Natural killer cell (primary cell): ENCODE data around the gene LETM1. TPM values are rescaled to one million over a fixed set of nuclear protein-coding genes. Genes with fewer than 3 reads are reported as not detected.

ENCODE experiments used
- ATAC-seq, 3 donors: fragments of 150-1000 bp in 2 of 3; fragments of 200-7000 bp in 1 of 3; cut with Tn5 transposase; 1 replicate in 1 of 3; 2 replicates in 2 of 3; pipeline ENCODE4 v1.10.0; 2021; ENCODE audit warnings: mild to moderate bottlenecking in 2 of 3, moderate library complexity in 2 of 3
- DNase-seq, 2 donors: peaks; one replicate each; pipeline versions ENCODE4 v3.0.0 to v3.0.0-alpha.2; 2013 to 2021; ENCODE audit warnings: mixed read lengths in 1 of 2
- H3K27ac ChIP-seq: one replicate; pipeline ENCODE4 v1.5.1; 2013; ENCODE audit warnings: mild to moderate bottlenecking, low read length
- H3K27me3 ChIP-seq: one replicate; pipeline ENCODE4 v1.6.1; 2013; ENCODE audit warnings: low read length; ENCODE audit not compliant: control insufficient read depth, insufficient read depth
- H3K36me3 ChIP-seq: one replicate; pipeline ENCODE4 v1.6.1; 2013; ENCODE audit warnings: low read length; ENCODE audit not compliant: control insufficient read depth, insufficient read depth
- H3K4me1 ChIP-seq: one replicate; pipeline ENCODE4 v1.6.1; 2013; ENCODE audit warnings: low read length; ENCODE audit not compliant: control insufficient read depth, insufficient read depth
- H3K4me3 ChIP-seq: one replicate; pipeline ENCODE4 v1.5.1; 2013; ENCODE audit warnings: low read length
- H3K9me3 ChIP-seq: one replicate; pipeline ENCODE4 v1.6.1; 2013; ENCODE audit warnings: low read length; ENCODE audit not compliant: control insufficient read depth, insufficient read depth
- H3K27ac Mint-ChIP-seq, 2 donors: one replicate each; pipeline ENCODE4 v1.8.0; 2022; ENCODE audit warnings: mild to moderate bottlenecking in 2 of 2, mixed read lengths in 2 of 2, moderate library complexity in 1 of 2
- H3K27me3 Mint-ChIP-seq, 2 donors: one replicate each; pipeline ENCODE4 v1.8.0; 2022; ENCODE audit warnings: low read depth in 2 of 2, mixed read lengths in 2 of 2
- H3K36me3 Mint-ChIP-seq: one replicate; pipeline ENCODE4 v1.8.0; 2022; ENCODE audit warnings: mixed read lengths
- H3K4me1 Mint-ChIP-seq, 2 donors: one replicate each; pipeline ENCODE4 v1.8.0; 2022; ENCODE audit warnings: mixed read lengths in 2 of 2
- H3K4me3 Mint-ChIP-seq: one replicate; pipeline ENCODE4 v1.8.0; 2022; ENCODE audit warnings: mild to moderate bottlenecking, moderate library complexity, mixed read lengths
- H3K9me3 Mint-ChIP-seq, 2 donors: one replicate each; pipeline ENCODE4 v1.8.0; 2022; ENCODE audit warnings: mixed read lengths in 2 of 2
- CTCF ChIP-seq: fragments of 200-600 bp; IDR thresholded peaks from one replicate; pipeline ENCODE4 v1.8.0; 2022; ENCODE audit warnings: antibody characterized with exemption
- WGBS: methylation state at CpG from one replicate; pipeline ENCODE4 v1.1.7; 2013; ENCODE audit warnings: missing lambda C conversion rate; ENCODE audit not compliant: insufficient coverage; 5-methylcytosine and 5-hydroxymethylcytosine counted together
- intact Hi-C: fragments of 100-400 bp; cut with micrococcal nuclease; formaldehyde crosslinking; loops from one replicate; pipeline ENCODE4 v1.14.2; 2022
- total RNA-seq, 4 donors: library from RNA; stranded (reverse); fragments of 120-200 nt in 1 of 4; gene quantifications; one replicate each; pipeline versions ENCODE4 v1.2.3 to v1.2.4, GENCODE V29; 2013 to 2022

LETM1 gene
- total RNA-seq, 3 donors from 2014 or later (not counting 1 experiment from before 2014, with no cell fraction given): 40.4 to 56.5 (median 55.7) TPM

GRCh38 chr4:1870578-1871443 is 14.9 kb upstream of the LETM1 start, which contains the start of gene NSD2:
TSS of gene NSD2 (plus strand) at chr4:1871393. CDS start at chr4:1900655, 29,262 bp downstream.
- Mint-ChIP-seq H3K4me1 (peaks cover 18 to 20% of the 10 kb centered on the region in 2 donors), H3K27ac (peak within 1 kb of the TSS; percentile 91 to 94), H3K36me3 (no peaks in the 10 kb centered on the region), H3K27me3 (no peaks in the 10 kb centered on the region), H3K4me3 (peak within 1 kb of the TSS; percentile 86), H3K9me3 (no peaks in the 10 kb centered on the region)
- Histone ChIP-seq H3K4me3 (peak within 1 kb of the TSS; percentile 48), H3K36me3 (no peaks in the 10 kb centered on the region), H3K27ac (peak within 1 kb of the TSS; percentile 84), H3K27me3 (no peaks in the 10 kb centered on the region), H3K4me1 (peaks cover 19% of the 10 kb centered on the region), H3K9me3 (no peaks in the 10 kb centered on the region)
- ATAC-seq (peak; percentile 71 to 88 (median 76)), DNase-seq (peak; percentile 84 to 97)
- intact Hi-C loops: loop anchor here (2.0 kb wide), 1 partner anchor 14 kb away; the partner anchor contains the start of gene LETM1
- TF ChIP-seq CTCF: no peak
- under 1% methylated on average over 155 of the region's 155 CpGs for WGBS

DNA sequence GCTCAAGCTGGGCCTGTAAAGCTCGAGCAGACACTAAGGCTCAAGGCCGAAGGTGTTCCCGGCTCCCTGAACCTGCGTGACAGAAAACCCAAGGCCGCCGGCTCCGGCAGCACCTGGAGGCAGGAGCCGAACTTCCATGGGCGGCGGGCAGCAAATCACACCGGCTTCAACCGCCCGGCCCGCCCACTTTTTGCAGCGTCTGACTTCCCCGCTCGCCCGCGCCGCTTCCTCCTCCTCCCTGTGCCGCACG is 14.3 kb upstream of the LETM1 start:
- H3K9me3 ChIP-seq: no peaks in the 10 kb centered on the region
- peak overlapping the region; percentile 91 to 94 for H3K27ac Mint-ChIP-seq
- no peak for TF ChIP-seq CTCF
- intact Hi-C loops: loop anchor here (2.0 kb wide), 1 partner anchor 13 kb away; the partner anchor contains the start of gene LETM1
- ATAC-seq: peak; percentile 69 to 82 (median 75)
- peaks cover 19% of the 10 kb centered on the region for H3K4me1 ChIP-seq
- H3K27me3 ChIP-seq: no peaks in the 10 kb centered on the region
- peak overlapping the region; percentile 48 for H3K4me3 ChIP-seq
- H3K36me3 ChIP-seq: no peaks in the 10 kb centered on the region
- peak overlapping the region; percentile 86 for H3K4me3 Mint-ChIP-seq
- peak overlapping the region; percentile 84 for H3K27ac ChIP-seq
- WGBS: under 1% methylated on average over 22 of the region's 22 CpGs
- no peaks in the 10 kb centered on the region for H3K36me3 Mint-ChIP-seq
- no peaks in the 10 kb centered on the region for H3K9me3 Mint-ChIP-seq
- H3K4me1 Mint-ChIP-seq: peaks cover 18 to 20% of the 10 kb centered on the region in 2 donors
- H3K27me3 Mint-ChIP-seq: no peaks in the 10 kb centered on the region
- peak; percentile 84 to 93 for DNase-seq

DNA sequence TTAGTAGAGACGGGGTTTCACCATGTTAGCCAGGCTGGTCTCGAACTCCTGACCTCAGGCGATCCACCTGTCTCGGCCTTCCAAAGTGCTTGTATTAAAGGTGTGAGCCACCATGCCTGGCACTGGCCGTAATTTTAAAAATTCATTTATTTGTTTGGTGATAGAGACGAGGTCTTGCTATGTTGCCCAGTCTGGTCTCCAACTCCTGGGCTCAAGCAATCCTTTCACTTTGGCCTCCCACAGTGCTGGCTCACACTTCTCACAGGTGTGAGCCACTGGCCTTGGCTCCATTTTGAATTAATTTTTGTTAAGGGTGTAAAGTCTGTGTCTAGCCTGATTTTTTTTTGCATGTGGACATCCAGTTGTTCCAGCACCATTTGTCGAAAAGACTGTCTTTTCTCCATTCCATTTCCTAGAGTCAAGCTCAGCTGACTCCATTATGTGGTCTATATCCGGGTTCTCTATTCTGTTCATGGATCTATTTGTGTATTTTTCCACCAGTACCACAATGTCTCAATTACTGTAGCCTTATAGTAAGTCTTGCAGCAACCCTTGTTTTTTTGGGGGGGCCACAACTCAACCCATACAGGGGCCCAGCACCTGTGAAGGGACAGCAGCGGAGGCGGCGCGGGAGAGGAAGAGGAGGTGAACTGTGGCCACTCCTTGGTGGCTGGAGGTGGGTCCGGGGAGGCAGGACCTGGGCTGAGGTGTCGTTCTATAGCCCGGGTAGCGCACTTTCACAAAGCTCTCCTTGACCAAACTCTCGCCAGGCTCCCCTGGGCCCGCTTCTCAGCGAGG is 13.8 kb upstream of the LETM1 start:
- H3K27me3 ChIP-seq: no peaks in the 10 kb centered on the region
- H3K9me3 Mint-ChIP-seq: no peaks in the 10 kb centered on the region

More for the DNA sequence above, 13.8 kb upstream of the LETM1 start:
- peak overlapping the region; percentile 86 for H3K4me3 Mint-ChIP-seq
- WGBS: 43% methylated on average over 19 of the region's 19 CpGs
- no peaks in the 10 kb centered on the region for H3K36me3 Mint-ChIP-seq
- no peak for TF ChIP-seq CTCF
- H3K27ac Mint-ChIP-seq: peak overlapping the region; percentile 91 to 94
- H3K27ac ChIP-seq: peak overlapping the region; percentile 84
- H3K4me1 ChIP-seq: peaks cover 19% of the 10 kb centered on the region
- no peak for DNase-seq
- ATAC-seq: peak in 2 of 3 donors; percentile 0 to 1
- H3K4me1 Mint-ChIP-seq: peaks cover 18 to 20% of the 10 kb centered on the region in 2 donors
- H3K36me3 ChIP-seq: no peaks in the 10 kb centered on the region
- intact Hi-C loops: loop anchor here (2.0 kb wide), 1 partner anchor 13 kb away; the partner anchor contains the start of gene LETM1
- no peaks in the 10 kb centered on the region for H3K9me3 ChIP-seq
- peak overlapping the region; percentile 48 for H3K4me3 ChIP-seq
- H3K27me3 Mint-ChIP-seq: no peaks in the 10 kb centered on the region
